GM21381 (cell line): ENCODE data around the gene CXCL16.

Experiments
- ATAC-seq: cut with Tn5 transposase; IDR thresholded peaks from one replicate; pipeline ENCODE4 v1.9.1; 2021; ENCODE audit warnings: mild to moderate bottlenecking, moderate library complexity; ENCODE audit not compliant: unreplicated experiment

CXCL16 gene, protein sequence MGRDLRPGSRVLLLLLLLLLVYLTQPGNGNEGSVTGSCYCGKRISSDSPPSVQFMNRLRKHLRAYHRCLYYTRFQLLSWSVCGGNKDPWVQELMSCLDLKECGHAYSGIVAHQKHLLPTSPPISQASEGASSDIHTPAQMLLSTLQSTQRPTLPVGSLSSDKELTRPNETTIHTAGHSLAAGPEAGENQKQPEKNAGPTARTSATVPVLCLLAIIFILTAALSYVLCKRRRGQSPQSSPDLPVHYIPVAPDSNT

DNA sequence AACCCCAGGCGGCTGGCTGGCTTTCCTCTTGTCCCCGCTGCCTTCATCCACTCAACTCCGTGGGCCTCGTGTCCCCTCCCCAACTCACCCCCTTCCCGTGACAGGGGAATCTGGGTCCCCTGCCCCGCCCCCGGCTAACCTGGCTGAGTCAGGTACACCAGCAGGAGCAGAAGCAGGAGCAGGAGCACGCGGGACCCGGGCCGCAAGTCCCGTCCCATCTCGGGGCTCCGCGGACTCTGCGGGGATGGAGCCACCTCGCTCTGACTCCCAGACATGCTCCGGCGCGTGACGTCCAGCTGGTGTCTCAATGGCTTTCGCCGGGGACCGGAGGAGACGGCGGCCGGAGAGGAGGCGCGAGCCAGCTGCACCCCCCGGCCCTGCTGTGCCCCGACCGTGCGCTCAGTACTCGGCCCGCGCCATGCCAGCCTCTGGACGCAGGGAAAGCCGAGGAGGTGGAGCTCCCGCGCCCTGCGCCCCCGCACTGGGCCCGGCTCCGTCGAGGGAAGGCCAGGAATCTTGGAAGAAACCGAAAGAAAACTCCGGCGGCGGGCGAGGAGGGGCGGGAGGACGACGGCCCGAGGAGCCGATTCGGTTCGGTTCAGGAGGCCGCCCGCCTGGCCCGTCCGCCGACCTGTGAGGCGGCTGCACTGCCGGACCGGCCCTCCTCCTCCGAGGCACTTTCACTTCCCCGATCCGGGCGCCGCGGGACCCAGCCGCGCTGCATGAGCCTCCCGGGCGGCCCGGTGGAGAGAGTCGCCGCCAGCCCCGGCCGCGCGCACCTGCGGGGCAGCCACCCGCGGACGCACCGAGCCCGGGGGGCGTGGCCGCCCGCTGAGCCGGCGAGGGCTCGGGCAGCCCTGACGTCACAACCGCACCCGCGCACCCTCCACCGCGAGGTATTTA, at the start of gene CXCL16, which contains the start of gene ZMYND15:
TSS of gene CXCL16 (minus strand) at position 807 of the 903 bp plus-strand sequence. CDS start at position 218, 589 bp downstream.
TSS of gene ZMYND15 (plus strand) at position 712 of the 903 bp plus-strand sequence. CDS start 716 bp downstream, outside the sequence.
- ATAC-seq, result no peak

DNA sequence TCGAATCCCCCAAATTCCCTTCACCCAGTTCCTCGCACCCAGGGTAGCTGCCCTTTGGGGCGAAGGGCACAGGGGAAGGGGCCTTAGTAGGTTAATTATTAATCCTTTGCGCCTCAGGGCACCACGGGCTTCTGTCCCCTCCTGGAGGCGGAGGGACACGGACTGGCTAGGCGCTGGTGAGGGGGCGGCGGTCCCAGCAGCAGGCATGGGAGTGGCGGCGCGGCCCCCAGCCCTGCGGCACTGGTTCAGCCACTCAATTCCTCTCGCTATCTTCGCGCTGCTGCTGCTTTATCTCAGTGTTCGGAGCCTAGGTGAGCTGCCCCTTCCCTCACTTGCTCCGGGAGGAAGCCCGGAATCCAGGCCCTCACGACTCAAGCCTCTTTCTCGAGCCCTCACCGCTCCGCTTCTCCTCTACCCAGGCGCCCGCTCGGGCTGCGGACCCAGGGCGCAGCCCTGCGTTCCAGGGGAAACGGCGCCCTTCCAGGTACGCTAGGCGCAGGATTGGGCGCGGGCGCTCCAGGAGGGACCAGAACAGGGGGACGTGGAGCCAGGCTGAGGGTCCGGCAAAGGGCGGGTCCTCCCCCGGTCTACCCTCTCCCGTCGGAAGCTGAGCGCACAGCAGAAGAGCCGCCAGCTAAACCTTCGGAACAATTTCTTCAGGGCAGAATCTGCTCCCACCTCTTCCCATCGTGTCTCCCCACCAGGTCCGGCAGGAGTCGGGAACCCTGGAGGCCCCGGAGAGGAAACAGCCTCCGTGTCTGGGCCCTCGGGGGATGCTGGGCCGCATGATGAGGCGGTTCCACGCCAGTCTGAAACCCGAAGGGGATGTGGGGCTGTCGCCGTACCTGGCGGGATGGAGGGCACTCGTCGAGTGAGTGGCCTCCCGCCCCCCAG, 49.3 kb upstream of the CXCL16 start, which contains the start of gene GLTPD2:
TSS of gene GLTPD2 (plus strand) at position 158 of the 894 bp plus-strand sequence. CDS start at position 206, 48 bp downstream.
- ATAC-seq, result no peak

DNA sequence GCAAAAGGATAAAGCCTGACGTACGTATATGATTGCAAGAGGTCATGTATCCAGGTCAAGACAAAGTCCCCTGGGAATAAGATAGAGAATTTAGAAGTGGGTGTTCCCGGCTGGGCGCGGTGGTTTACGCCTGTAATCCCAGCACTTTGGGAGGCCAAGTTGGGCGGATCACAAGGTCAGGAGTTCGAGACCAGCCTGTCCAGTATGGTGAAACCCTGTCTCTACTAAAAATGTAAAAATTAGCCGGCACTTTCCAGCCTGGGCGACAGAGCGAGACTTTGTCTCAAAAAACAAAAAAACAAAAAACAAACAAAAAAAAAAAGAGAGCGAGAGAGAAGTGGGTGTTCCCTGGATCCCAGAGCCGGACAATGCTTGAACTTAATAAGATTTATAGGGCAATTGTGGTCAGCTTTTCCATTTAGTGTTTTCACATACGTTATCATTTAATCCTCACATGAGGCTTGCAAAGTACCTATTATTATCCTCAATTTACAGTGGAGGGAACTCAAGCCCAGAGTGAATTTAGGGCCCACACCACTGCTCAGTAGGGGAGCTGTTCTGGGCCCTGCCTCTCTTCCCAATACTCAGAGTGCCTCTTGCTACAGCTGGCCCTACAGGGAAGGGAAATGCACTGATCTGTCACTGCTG, 48.6 kb upstream of the CXCL16 start:
- ATAC-seq, result no peak

DNA sequence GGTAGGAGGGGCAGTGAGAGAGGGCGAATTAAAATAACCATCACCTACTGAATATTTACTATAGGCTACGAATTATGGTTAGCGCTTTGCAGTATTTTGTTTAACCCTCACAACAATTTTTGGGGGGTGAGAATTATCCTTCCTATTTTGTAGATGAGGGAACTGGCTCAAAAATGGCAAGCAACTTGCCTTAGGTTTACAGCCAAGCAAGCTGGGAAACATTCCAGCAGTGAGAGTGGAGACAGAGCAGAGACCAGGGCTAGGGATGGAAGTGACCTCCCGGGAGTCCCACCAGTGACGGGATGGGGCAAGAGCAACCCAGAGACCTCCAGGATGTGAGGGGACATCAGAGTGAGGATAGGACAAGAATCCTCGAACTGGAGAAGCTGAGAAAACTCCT, 46.8 kb upstream of the CXCL16 start:
- no peak for ATAC-seq

DNA sequence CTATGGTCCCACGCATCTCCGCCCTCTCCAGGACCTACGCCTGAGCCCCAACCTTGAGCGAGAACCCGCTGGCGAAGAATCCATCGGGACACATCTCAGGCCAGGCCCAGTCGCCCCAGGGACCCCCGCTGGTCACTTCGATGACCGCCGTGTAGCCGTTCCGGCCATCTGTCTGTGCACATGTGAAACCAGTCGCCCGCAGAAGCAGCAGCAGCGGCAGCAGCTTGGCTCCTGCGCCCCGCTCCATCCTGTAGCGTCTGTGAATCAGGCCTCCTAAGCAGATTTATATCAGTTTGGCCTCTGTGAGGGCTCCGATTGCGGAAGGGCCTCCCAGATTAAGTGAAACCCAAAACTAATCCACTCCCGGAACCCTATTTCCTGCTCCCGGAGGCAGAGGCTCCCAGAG, 46.4 kb upstream of the CXCL16 start, which contains the start of gene VMO1:
TSS of gene VMO1 (minus strand) at position 259 of the 406 bp plus-strand sequence. CDS start at position 247, 12 bp downstream.
- ATAC-seq, result no peak

DNA sequence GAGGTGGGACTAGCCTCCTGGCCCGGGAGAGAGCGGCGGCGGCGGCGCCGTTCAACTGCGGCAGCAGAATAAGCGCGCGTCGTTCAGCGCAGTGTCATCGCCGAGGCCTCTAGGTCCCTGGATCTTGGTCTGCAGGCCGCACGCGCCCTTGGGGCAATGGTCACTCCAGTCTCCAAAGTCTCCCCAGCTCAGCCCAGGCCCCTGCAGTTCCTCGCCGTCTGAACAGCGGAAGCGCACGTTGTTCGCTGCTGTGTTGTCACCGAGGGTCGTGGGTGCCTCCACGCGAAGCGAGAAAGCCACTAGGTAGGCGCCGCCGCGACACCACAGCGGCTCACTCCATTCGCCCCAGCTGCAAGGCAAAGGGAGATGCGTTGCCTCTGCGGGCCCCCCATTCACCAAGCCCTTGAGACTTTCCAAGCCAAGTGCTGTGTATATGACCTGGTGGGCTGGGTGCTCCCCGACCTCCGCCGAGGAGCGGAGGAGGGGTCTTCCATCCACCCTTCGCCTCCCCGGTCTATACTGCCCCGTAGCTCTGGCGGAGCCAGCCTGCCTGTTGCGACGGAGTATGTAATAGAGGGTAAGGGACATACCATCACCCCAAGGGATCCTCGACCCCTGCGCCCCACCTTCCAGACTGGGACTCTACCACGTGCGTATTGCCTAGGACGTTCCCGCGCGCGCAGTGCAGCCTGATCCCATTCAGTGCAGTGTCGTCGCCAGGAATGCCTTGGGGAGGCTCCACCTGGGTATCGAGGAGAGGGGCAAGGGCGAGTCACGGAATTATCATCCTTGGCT, 45.8 kb upstream of the CXCL16 start:
- no peak for ATAC-seq

DNA sequence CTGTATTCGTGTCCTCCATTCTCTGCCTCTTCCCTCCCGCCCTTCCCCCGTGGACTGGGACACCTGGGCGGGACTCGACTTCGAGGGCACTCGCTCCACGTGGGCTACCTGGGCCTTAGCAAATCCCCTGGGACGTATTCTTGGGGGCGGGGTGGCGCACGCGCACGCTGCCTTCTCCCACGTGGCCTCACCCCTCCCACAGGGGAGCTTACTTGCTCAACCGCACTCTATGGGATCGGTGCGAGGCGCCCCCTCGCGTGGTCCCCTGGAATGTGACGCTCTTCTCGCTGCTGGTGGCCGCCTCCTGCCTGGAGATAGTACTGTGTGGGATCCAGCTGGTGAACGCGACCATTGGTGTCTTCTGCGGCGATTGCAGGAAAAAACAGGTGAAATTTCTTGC, 42.9 kb upstream of the CXCL16 start:
- no peak for ATAC-seq

DNA sequence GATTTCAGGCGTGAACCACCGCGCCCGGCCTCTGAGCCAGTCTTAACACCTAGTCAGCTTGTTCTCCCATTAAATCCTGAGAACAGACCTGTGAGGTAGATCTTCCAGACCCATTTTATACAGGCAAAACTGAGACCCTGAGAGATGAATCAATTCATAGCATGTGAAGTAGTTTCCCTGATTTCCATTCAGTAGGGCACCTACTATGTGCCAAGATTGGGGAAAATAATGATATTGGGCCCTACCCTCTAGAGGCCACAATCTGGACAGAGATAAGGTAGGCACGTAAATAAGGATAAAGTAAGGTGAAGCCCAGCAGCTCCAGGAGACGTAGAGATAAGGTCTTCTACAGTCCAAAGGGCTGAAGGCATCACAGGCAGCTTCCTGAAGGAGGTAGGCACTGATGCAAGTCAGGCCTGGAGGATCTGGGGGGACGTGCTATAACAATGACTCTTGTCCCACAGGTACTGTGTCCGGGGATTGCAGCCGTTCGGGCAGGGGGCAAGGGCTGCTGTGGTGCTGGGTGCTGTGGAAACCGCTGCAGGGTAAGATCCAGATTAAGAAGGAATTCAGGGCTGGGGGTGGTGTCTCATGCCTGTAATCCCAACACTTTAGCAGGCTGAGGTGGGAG, 40.7 kb upstream of the CXCL16 start:
- ATAC-seq, result no peak

DNA sequence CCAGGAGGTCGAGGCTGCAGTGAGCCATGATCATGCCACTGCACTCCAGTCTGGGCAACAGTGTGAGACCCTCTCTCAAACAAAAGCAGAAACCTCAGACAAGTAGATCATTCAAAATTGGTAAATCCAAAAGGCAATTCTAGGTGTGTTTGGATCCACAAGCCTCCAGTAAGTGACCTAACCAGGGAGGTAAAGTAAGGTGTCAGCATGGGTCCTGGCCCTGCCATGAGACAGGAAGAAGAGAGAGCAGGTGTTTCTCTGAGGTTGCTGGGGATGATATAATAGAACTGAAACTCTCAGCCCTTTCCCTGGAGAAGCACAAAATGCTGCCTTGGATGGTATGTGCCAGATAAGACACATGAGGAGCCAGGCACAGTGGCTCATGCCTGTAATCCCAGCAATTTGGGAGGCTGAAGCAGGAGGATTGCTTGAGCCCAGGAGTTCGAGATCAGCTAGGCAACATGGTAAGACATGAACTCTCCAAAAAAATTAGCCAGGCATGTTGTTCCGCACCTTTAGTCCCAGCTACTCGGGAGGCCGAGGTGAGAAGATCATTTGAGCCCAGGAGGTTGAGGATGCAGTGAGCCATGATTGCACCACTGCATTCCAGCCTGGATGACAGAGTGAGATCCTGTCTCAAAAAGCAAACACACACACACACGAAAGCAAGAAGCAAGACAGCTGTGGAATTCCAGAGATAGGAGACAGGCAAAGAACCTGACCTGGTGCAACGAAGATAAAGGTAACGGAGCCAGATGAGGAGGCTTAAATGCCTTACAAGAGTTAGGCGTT, 38.4 kb upstream of the CXCL16 start:
- ATAC-seq, result no peak

DNA sequence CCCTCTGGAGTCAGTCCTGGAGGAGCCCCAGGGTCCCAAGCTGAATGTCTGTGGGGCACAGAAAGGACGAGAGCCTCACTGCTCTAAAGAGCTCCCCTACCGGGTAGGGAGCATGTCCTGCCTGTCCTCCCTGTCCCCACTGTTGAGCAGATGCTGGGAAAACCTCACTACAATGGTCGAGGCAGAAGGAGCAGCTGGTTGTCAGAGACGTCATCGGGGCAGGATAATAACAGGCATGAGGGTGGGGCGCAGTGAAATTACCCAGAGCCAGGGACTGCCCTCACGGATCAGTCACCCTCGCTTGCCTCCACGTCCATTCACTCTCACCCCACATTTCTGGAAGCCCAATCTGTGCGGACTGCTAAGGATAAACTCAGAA, 32.5 kb upstream of the CXCL16 start:
- no peak for ATAC-seq

DNA sequence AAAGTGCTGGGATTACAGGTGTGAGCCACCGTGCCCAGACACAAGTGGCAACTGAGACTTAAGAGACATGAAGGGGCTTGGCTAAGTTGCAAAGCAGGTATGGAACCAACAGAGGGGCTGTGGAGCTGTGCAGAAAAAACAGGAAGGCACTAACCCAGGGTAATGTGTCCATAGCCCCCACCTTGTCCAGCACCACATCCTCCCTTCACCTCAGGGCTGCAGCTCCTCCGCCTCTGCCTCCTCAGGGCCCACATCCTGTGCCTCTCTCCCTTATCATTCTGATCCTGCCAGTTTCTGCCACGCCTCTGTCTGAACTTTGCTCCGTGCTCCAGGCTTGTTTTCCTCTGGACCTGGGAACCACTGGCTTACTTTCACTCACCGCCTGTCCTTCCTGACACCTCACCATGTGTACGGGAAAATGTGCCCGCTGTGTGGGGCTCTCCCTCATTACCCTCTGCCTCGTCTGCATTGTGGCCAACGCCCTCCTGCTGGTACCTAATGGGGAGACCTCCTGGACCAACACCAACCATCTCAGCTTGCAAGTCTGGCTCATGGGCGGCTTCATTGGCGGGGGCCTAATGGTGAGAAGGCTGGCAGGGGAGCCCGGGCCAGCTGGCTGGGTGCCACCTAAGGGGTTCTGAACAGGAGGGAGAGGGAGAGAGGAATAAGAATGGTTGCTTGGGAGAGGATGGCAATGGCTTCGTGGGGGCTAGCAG, 31.9 kb upstream of the CXCL16 start, which contains the start of gene TM4SF5:
TSS of gene TM4SF5 (plus strand) at position 368 of the 716 bp plus-strand sequence. CDS start at position 405, 37 bp downstream.
- no peak for ATAC-seq

DNA sequence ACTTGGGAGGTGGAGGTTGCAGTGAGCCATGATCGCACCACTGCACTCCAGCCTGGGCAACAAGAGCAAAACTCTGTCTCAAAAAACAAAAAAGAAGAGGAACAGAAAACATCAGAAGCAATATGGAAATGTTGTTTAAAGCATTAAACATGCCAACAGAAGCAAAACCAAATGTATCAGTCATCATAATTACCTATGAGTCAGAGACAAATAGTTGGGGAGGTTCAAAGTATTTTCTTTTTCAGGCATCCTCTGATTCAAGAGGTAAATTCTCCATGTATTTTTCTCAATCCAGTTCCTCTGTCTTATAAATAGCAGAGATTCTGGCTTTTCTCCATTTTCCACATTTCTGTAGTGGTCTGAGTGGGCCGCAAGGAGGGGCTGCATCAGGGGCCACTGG, 29.9 kb upstream of the CXCL16 start:
- no peak for ATAC-seq

DNA sequence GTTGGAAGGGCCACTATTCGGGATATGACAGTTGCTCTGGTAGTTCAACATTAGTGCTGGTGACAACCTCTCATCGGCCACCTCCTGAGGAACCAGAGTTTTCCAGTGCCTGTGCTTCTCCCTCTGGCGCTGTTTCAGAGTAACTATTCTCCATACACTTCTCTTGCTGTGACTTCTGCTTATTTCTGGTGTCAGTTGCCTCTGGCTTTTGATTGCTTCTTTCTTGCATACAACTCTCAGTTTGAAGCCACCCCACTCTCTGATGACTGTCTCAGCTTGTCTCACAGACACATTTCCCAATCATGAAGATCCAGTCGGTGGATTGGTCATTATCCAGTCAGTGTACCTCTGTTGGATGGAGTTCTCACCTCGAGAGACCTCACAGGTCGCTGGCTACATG, 28.6 kb upstream of the CXCL16 start:
- ATAC-seq, result no peak

DNA sequence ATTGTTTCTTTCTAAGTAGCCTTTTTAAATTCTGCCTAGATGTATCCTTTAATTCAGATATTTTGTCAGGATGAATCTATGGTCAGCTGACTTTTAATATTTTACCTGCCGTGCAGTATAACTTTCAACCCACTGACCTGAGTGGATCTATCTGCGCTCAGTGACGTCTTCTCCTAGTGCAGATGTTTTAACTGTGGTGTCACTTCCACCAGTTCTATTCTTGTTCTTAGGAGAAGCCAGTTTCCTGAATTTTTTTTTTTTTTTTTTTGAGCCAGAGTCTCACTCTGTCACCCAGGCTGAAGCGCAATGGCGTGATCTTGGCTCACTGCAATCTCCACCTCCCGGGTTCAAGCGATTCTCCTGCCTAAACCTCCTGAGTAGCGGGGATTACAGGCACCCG, 27.0 kb upstream of the CXCL16 start:
- ATAC-seq, result no peak

DNA sequence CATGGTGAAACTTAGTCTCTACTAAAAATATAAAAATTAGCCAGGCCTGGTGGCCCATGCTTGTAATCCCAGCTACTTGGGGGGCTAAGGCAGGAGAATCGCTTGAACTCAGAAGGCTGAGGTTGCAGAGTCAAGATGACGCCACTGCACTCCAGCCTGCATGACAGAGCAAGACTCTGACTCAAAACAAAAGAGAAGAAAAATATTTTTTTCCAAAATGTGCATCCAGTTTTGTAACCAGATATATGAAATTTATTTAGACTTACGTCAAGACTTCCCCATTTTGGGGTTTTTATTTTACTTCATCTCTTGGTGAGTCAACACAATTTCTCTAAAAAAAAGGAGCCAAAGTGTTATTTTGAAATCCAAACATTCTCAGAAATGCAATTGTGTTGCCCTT, 26.5 kb upstream of the CXCL16 start:
- no peak for ATAC-seq

DNA sequence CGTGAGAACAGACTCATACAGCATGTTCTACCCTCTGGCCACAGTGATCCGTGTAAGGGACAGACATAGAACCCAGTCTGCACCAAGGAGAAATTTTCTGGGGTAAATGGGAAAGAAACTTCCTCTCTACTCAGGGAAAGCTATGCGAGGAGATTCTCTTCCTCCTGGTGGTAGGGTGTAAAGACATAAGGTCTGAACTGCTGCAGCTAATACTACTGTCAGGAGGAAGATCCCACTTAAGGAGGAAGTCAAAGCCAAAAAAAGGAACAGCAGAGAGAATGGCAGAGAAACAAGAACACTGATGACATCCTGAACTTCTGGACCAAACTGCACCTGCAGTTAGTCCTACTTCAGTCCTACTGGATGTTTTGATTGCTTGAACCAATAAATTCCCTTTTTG, 24.9 kb upstream of the CXCL16 start:
- no peak for ATAC-seq

DNA sequence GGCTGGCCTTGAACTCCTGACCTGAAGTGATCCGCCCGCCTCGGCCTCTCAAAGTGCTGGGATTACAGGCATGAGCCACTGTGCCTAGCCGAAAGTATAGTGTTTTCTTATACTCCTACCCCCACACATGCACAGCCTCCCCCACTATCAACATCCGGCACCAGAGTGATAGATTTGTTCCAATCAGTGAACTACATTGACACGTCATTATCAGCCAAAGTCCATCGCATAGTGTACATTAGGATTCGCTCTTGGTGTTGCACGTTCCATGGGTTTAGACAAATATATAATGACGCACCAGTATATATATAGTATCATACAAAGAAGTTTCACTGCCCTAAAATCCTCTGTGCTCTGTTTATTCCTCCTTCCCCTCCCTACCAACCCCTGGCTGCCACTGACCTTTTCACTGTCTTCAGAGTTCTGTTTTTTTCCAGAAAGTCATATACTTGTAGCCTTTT, 20.1 kb upstream of the CXCL16 start:
- ATAC-seq, result no peak
